ENCODE results near the gene PCARE.

DNA sequence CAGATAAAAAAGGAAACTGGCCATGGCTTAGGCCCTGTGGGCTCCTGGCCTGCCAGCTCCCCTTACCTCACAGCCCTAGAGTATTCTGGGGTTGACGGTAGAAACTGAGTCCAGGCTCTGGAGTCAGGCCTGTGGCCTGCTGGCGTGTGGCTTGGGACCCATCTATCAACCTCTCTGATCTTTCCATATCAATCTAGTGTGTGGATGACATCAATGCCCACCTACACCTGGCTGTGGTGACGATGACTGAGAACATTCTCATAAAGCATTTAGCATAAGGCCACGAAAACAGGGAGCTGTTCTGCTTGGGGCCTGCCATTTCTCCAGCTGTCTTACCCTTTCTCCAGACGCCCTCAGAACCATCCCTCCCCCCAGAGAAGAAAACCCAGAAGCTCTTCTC, 17.9 kb downstream of the PCARE start:
- no peak for TF ChIP-seq ARNT (IDR thresholded peaks at IDR 0.05)
- no peak for TF ChIP-seq ZNF384 (IDR thresholded peaks at IDR 0.05)
- no peak for TF ChIP-seq BHLHE40 (IDR thresholded peaks at IDR 0.05; ENCODE audit: borderline replicate concordance)
- no peak for TF ChIP-seq FOXK2 (IDR thresholded peaks at IDR 0.05)

Measured in HEK293T (cell line).